Measurements from ENCODE around the gene KCNT1.

KCNT1 gene

DNA sequence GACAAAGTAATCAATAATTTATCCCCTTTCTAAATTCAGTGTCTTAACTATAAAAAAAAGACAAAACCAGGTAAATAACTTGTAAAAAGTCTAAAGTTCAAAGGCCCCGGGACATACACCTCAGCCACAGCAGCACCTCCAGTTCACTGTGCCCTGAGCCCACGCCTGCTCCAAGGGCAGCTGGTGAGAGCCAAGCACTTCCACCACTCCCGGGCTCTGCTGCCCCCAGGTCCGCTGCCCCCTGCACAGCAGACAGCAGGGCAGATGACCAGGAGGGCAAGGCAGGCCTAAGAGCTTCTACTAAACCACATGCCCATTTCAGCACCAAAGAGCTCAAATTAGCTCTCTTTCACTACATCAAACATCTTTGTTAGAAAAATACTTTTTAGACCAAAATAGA lies 113.4 kb downstream of the KCNT1 start:
- TF ChIP-seq, protein P1, sequence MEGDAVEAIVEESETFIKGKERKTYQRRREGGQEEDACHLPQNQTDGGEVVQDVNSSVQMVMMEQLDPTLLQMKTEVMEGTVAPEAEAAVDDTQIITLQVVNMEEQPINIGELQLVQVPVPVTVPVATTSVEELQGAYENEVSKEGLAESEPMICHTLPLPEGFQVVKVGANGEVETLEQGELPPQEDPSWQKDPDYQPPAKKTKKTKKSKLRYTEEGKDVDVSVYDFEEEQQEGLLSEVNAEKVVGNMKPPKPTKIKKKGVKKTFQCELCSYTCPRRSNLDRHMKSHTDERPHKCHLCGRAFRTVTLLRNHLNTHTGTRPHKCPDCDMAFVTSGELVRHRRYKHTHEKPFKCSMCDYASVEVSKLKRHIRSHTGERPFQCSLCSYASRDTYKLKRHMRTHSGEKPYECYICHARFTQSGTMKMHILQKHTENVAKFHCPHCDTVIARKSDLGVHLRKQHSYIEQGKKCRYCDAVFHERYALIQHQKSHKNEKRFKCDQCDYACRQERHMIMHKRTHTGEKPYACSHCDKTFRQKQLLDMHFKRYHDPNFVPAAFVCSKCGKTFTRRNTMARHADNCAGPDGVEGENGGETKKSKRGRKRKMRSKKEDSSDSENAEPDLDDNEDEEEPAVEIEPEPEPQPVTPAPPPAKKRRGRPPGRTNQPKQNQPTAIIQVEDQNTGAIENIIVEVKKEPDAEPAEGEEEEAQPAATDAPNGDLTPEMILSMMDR (IDR thresholded peaks at IDR 0.05; ENCODE audit: insufficient read depth, low read length, missing control alignments) = no peak
- DNase-seq (ENCODE audit: low read depth, low spot score) = no peak
- ChIA-PET CTCF (interaction anchor here (1.1 to 1.9 kb wide), 2 partner anchors 10 to 18 kb away, joined by 3 to 6 read pairs; no protein-coding TSS in a partner anchor), POLR2A (interaction anchor here (0.8 kb wide), 1 partner anchor 18 kb away, joined by 4 read pairs; no protein-coding TSS in a partner anchor)
- H3K4me3 ChIP-seq (ENCODE audit: low read depth, low read length) = no peak overlapping the region

DNA sequence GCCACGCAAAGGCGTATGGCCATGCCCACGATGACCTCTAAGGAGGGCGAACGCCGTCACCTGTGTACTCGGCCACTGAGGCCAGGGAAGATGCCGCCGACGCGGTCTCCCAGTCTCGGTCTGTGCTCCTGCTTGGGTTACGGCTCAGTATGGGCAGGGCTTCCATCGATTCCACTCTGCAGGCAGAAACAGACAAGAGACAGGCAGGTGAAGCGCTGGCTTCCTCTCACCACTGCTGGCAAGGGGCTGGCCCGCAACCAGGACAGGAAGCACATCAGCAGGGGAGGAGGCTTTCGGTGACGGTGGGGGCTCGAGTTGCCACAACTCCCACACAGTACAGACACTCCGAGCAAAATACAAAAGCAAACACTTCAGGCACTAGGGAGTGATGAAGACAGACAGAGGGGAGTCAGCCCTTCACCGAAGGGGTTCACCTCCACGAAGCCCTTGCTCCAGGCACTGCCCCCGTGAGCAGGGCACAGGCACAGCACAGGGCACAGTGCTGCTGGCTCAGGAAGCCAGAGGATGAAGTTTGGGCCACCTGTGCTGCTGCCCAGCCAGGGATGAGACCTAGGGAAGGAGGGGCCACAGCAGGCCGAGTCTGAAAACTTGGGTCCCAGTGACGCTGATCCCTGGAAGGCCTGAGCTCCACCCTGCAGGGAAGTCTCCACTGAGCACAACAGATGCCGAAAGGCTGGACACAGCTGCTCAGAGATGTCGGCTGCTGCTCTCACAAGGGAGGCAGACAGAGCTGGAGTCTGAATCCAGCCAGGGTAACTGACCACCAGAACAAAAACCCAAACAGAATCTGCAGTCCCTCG lies 114.1 kb downstream of the KCNT1 start:
- CTCF ChIA-PET = interaction anchor here (1.1 to 1.9 kb wide), 2 partner anchors 9 to 18 kb away, joined by 3 to 6 read pairs; no protein-coding TSS in a partner anchor
- no peak for DNase-seq (ENCODE audit: low read depth, low spot score)
- POLR2A ChIA-PET = interaction anchor here (0.8 kb wide), 1 partner anchor 18 kb away, joined by 4 read pairs; no protein-coding TSS in a partner anchor
- H3K4me3 ChIP-seq (ENCODE audit: low read depth, low read length) = no peak overlapping the region
- TF ChIP-seq, protein P1 (IDR thresholded peaks at IDR 0.05; ENCODE audit: insufficient read depth, low read length, missing control alignments) = no peak

DNA sequence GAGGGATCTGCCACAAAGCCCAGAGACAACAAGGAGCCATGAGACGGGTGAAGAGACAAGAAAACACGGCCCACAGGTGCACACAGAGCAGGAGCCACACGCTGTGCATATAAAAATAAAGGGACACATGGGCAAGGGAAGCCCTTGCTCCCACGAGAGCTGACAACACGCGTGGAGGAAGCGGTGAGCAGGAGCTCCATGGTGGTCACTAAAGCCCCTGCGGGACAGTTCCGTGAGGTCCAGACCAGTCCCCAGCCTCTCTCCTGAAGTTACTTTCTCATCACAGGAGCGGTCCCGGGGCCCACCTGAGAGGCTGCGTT lies 114.6 kb downstream of the KCNT1 start:
- no peak for DNase-seq (ENCODE audit: low read depth, low spot score)
- no peak overlapping the region for H3K4me3 ChIP-seq (ENCODE audit: low read depth, low read length)
- ChIA-PET POLR2A (no interaction called here), CTCF (interaction anchor here (0.9 kb wide), 1 partner anchor 98 kb away, joined by 3 read pairs; no protein-coding TSS in a partner anchor)
- TF ChIP-seq, protein P1 (IDR thresholded peaks at IDR 0.05; ENCODE audit: insufficient read depth, low read length, missing control alignments) = no peak

DNA sequence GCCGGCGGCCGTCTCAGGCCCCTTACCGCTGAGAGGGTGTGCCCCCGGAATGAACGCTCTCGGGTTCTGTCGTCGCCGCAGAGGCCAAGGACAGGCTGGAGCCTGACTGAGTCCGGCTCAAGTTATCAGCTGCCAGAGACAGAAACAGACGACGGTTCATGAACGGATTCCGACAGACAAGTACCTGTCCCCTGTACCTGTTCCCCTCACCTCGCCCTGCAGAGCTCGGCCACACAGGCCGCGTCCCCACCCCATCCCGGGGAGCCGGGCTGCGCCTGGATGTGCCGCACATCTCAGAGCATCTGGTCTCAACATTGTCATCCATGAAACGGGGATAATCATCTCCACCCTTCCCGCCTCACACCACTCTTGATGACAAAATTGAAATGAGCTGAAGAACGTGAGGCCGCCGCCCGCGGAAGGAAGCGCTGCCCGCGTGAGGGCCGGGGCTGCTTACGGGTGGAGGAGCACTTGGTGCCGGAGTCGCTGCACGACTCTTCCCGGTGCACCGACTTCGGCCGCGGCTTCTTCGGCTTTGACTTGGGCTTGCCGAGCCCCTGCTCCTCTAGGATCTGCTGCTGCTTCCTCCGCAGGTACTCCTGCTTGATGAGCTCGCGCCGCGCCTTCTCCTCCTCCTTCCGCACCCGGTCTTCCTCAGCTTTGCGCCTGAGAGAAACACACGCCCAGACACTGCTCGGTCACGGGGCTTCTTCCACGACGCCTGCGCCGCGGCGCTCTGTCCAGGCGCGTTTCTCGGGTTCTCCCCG lies 116.1 kb downstream of the KCNT1 start:
- TF ChIP-seq, protein P1 (IDR thresholded peaks at IDR 0.05; ENCODE audit: insufficient read depth, low read length, missing control alignments) = no peak
- H3K4me3 ChIP-seq (ENCODE audit: low read depth, low read length) = no peak overlapping the region
- ChIA-PET CTCF (no interaction called here), POLR2A (no interaction called here)
- no peak for DNase-seq (ENCODE audit: low read depth, low spot score)

DNA sequence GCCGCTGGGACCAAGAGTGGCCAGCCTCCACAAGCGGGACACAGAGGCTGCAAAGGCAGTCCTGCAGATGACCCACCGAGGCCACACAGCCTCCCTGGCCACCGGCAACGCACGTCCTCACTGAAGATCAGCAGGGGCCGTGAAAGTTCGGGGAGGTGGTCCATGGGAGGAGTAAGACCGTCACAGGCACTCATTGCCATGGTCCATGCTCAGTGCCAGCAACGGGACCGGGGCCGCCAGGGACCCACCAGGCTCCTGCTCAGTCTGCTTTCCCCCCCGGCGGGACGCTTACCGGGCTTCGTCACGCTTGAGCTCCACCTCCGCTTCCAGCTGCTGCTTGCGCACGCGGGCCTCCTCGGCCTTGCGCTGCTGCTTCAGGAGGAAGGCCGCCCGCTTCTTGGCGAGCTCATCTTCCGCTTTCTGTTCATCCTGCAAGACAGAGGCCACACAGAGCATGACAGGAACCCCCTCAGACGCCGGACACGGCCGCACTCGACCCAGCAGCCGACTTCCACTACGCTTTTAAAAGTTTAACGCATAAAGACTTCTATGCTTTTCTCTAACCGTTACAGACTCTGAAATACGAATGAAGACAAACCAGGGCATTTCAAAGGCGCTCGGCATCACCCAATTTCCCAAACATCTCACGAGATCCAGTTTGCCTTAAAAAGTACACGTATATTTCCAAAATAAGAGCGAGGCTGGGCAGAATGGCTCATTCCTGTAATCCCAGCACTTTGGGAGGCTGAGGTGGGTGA lies 116.9 kb downstream of the KCNT1 start:
- DNase-seq (ENCODE audit: low read depth, low spot score) = no peak
- ChIA-PET CTCF (no interaction called here), POLR2A (no interaction called here)
- no peak overlapping the region for H3K4me3 ChIP-seq (ENCODE audit: low read depth, low read length)
- TF ChIP-seq, protein P1 (IDR thresholded peaks at IDR 0.05; ENCODE audit: insufficient read depth, low read length, missing control alignments) = no peak

All from AG04449 (cell line).